Stimulated activated CD4-positive, alpha-beta T cell treated with anti-CD3 and anti-CD28 coated beads, Interleukin-4, amount 100 ng/mL, for 24 hours (primary cell): ENCODE results near the gene NHLH2.
A peak's percentile ranks its signal among the peaks of the same experiment; 100 is the strongest.

Experiments used
- DNase-seq: peaks from one replicate; pipeline ENCODE4 v3.0.0-alpha.2; 2020

The NHLH2 gene

GRCh38 chr1:115837740-115838421 lies 3.0 kb downstream of the NHLH2 start:
- DNase-seq = no peak

- no peak for DNase-seq
Observed at GRCh38 chr1:115837341-115837739, 3.6 kb downstream of the NHLH2 start.

GRCh38 chr1:115833856-115834255 lies 7.1 kb downstream of the NHLH2 start:
- DNase-seq = no peak

GRCh38 chr1:115832651-115833050 lies 8.3 kb downstream of the NHLH2 start:
- no peak for DNase-seq

GRCh38 chr1:115830963-115831362 lies 10.0 kb downstream of the NHLH2 start:
- DNase-seq = no peak

GRCh38 chr1:115829947-115830346 lies 11.0 kb downstream of the NHLH2 start:
- DNase-seq = no peak

GRCh38 chr1:115829023-115829674 lies 11.8 kb downstream of the NHLH2 start:
- DNase-seq = no peak

- no peak for DNase-seq
Observed at GRCh38 chr1:115828101-115829022, 12.6 kb downstream of the NHLH2 start.

- no peak for DNase-seq
Observed at GRCh38 chr1:115827452-115828044, 13.4 kb downstream of the NHLH2 start.

GRCh38 chr1:115826628-115827027 lies 14.3 kb downstream of the NHLH2 start:
- no peak for DNase-seq

- no peak for DNase-seq
Observed at GRCh38 chr1:115822117-115822516, 18.8 kb downstream of the NHLH2 start.

- no peak for DNase-seq
Observed at GRCh38 chr1:115815694-115816093, 25.2 kb downstream of the NHLH2 start.

- DNase-seq = no peak
Observed at GRCh38 chr1:115814685-115815398, 26.1 kb downstream of the NHLH2 start.

- DNase-seq = no peak
Observed at GRCh38 chr1:115813727-115814126, 27.2 kb downstream of the NHLH2 start.

GRCh38 chr1:115811140-115811828 lies 29.6 kb downstream of the NHLH2 start:
- DNase-seq = no peak

GRCh38 chr1:115810609-115811008 lies 30.3 kb downstream of the NHLH2 start:
- DNase-seq = no peak

- DNase-seq = no peak
Observed at GRCh38 chr1:115809847-115810246, 31.1 kb downstream of the NHLH2 start.

GRCh38 chr1:115809076-115809475 lies 31.9 kb downstream of the NHLH2 start:
- DNase-seq = no peak

GRCh38 chr1:115807723-115808122 lies 33.2 kb downstream of the NHLH2 start:
- DNase-seq = peak; percentile 40

GRCh38 chr1:115805597-115805996 lies 35.3 kb downstream of the NHLH2 start:
- DNase-seq = no peak

- DNase-seq = no peak
Observed at GRCh38 chr1:115802416-115802815, 38.5 kb downstream of the NHLH2 start.

GRCh38 chr1:115797486-115797885 lies 43.4 kb downstream of the NHLH2 start:
- DNase-seq = no peak
